HL-60 (cell line): ENCODE results near the gene LIMCH1.

Experiments
- DNase-seq, 2 experiments: peaks; one replicate each; pipeline ENCODE4 v3.0.0-alpha.2; 2010 to 2020; ENCODE audit warnings: low read depth in 1 of 2, low spot score in 1 of 2
- H3K27ac ChIP-seq: fragments of 250-450 bp; sonication (Bioruptor Pico); replicated peaks from 2 replicates; pipeline ENCODE4 v1.5.1; 2020; ENCODE audit warnings: mild to moderate bottlenecking, moderate library complexity
- H3K27me3 ChIP-seq: fragments of 250-450 bp; sonication (Bioruptor Pico); 2 replicates; pipeline ENCODE4 v1.5.1; 2021; ENCODE audit warnings: mild to moderate bottlenecking, moderate library complexity; ENCODE audit not compliant: insufficient read depth, poor library complexity, severe bottlenecking
- H3K4me3 ChIP-seq: replicated peaks from 2 replicates; pipeline ENCODE4 v1.5.1; 2011; ENCODE audit warnings: mild to moderate bottlenecking, control low read depth, low read length; ENCODE audit not compliant: insufficient read depth
- GABPA ChIP-seq: IDR thresholded peaks from 2 replicates; pipeline ENCODE4 v1.6.1; 2012; ENCODE audit warnings: low read depth
- POLR2AphosphoS5 ChIP-seq: IDR thresholded peaks from 2 replicates; pipeline ENCODE4 v1.6.1; 2012; ENCODE audit warnings: low read depth
- SPI1 ChIP-seq: IDR thresholded peaks from 2 replicates; pipeline ENCODE4 v1.6.1; 2012; ENCODE audit warnings: low read depth, mild to moderate bottlenecking, borderline replicate concordance
- TF ChIP-seq, protein P1 (sequence below): IDR thresholded peaks from one replicate; pipeline ENCODE4 v1.5.1; 2011; ENCODE audit warnings: low read length, control low read depth, inconsistent platforms; ENCODE audit not compliant: insufficient read depth
- TF ChIP-seq, protein P2 (sequence below): IDR thresholded peaks from 2 replicates; pipeline ENCODE4 v1.6.1; 2012; ENCODE audit warnings: low read depth; ENCODE audit not compliant: insufficient replicate concordance

The LIMCH1 gene

DNA sequence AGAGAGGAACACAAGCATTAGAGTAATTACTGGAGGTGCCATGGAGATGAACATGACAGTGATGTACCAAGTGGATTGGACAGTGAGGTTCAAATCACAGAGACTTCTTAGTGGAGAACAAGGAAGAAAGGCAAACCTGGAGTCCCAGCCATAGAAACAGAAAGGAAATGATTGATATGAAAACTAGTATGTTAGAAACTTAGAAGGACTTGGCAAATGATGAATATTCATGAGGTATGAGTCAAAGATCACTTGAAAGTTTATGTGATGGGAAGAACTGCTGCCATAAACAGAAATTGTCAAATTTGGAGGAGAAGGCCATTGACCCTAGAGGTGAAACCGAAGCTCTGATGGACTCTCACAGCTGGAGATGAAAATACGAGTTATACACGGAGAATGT, 122.4 kb downstream of the LIMCH1 start:
- H3K27ac ChIP-seq: no peak overlapping the region
- no peak overlapping the region for H3K4me3 ChIP-seq
- H3K27me3 ChIP-seq: no peaks in the 10 kb centered on the region
- TF ChIP-seq, protein P1, sequence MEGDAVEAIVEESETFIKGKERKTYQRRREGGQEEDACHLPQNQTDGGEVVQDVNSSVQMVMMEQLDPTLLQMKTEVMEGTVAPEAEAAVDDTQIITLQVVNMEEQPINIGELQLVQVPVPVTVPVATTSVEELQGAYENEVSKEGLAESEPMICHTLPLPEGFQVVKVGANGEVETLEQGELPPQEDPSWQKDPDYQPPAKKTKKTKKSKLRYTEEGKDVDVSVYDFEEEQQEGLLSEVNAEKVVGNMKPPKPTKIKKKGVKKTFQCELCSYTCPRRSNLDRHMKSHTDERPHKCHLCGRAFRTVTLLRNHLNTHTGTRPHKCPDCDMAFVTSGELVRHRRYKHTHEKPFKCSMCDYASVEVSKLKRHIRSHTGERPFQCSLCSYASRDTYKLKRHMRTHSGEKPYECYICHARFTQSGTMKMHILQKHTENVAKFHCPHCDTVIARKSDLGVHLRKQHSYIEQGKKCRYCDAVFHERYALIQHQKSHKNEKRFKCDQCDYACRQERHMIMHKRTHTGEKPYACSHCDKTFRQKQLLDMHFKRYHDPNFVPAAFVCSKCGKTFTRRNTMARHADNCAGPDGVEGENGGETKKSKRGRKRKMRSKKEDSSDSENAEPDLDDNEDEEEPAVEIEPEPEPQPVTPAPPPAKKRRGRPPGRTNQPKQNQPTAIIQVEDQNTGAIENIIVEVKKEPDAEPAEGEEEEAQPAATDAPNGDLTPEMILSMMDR: no peak
- TF ChIP-seq GABPA: no peak
- TF ChIP-seq, protein P2, sequence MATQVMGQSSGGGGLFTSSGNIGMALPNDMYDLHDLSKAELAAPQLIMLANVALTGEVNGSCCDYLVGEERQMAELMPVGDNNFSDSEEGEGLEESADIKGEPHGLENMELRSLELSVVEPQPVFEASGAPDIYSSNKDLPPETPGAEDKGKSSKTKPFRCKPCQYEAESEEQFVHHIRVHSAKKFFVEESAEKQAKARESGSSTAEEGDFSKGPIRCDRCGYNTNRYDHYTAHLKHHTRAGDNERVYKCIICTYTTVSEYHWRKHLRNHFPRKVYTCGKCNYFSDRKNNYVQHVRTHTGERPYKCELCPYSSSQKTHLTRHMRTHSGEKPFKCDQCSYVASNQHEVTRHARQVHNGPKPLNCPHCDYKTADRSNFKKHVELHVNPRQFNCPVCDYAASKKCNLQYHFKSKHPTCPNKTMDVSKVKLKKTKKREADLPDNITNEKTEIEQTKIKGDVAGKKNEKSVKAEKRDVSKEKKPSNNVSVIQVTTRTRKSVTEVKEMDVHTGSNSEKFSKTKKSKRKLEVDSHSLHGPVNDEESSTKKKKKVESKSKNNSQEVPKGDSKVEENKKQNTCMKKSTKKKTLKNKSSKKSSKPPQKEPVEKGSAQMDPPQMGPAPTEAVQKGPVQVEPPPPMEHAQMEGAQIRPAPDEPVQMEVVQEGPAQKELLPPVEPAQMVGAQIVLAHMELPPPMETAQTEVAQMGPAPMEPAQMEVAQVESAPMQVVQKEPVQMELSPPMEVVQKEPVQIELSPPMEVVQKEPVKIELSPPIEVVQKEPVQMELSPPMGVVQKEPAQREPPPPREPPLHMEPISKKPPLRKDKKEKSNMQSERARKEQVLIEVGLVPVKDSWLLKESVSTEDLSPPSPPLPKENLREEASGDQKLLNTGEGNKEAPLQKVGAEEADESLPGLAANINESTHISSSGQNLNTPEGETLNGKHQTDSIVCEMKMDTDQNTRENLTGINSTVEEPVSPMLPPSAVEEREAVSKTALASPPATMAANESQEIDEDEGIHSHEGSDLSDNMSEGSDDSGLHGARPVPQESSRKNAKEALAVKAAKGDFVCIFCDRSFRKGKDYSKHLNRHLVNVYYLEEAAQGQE: no peak
- no peak for TF ChIP-seq POLR2AphosphoS5
- TF ChIP-seq SPI1: no peak
- DNase-seq: no peak

- no peaks in the 10 kb centered on the region for H3K27me3 ChIP-seq
- no peak for TF ChIP-seq POLR2AphosphoS5
- TF ChIP-seq, protein P1: peak; percentile 87
- DNase-seq: peak; percentile 8 to 38
- no peak overlapping the region for H3K4me3 ChIP-seq
- H3K27ac ChIP-seq: no peak overlapping the region
Observed at GRCh38 chr4:41661442-41662076, 123.6 kb downstream of the LIMCH1 start.

GRCh38 chr4:41665636-41666207, 127.8 kb downstream of the LIMCH1 start:
- Histone ChIP-seq H3K4me3 (no peak overlapping the region), H3K27ac (no peak overlapping the region), H3K27me3 (no peaks in the 10 kb centered on the region)
- no peak for DNase-seq
- TF ChIP-seq POLR2AphosphoS5 (no peak), GABPA (no peak), SPI1 (no peak)
- TF ChIP-seq, protein P1: no peak
- TF ChIP-seq, protein P2: no peak

GRCh38 chr4:41668024-41668423, 130.1 kb downstream of the LIMCH1 start:
- no peak for DNase-seq
- TF ChIP-seq SPI1 (no peak), POLR2AphosphoS5 (no peak), GABPA (no peak)
- TF ChIP-seq, protein P2: no peak
- TF ChIP-seq, protein P1: no peak
- Histone ChIP-seq H3K27me3 (no peaks in the 10 kb centered on the region), H3K4me3 (no peak overlapping the region), H3K27ac (no peak overlapping the region)
